ENCODE data around the gene SRC.

SRC gene

DNA sequence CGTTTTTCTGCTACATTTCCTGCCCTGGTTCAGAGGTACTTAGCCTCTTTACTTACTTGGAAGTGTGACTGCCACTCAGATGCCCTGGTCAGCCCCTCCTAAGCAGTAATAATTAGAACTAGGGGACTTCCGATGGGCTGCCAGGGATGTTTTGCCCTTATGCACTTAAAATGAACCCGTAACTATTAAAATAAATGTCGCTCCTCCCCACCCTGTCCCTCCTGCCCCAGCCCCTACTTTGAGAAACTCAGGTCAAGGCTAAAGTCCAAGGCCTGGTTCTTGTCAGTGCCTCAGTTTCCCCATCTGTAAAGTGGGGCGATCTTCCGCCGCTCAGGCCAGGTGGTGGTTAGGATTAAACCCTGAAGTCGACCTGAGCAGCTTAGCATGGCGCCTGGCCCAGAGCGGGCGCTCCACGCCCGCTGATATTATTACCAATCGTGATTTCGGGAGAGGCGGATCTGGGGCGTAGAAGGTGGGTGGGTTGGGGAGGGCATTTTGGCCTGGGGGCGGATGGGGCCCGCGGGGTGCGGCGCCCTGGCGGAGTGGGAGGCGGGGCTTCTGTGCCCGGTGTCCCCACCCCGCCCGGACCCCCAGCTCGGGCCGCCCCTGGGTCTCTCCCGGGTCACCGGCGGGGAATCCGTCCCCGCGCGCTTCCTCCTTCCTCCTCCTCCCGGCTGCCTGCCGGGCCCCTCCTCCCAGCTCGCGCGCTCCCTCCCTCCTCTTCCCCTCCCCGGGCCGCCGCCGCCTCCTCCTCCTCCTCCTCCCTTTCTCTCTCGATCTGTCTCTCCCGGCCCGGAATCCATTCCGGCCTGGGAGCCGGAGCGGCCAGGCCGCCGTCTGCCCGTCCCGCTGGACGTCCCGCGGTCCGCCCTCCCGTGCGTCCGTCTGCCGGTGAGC is at the start of gene SRC:
Gene SRC (plus strand): TSS at position 802 of the 897 bp plus-strand sequence. CDS start 38,014 bp downstream, outside the sequence.
- no peak for DNase-seq (ENCODE audit: low spot score)

GRCh38 chr20:37296371-37296770 is 49.6 kb upstream of the SRC start:
- DNase-seq (ENCODE audit: low spot score) = no peak

GRCh38 chr20:37297066-37297736 is 48.7 kb upstream of the SRC start:
- DNase-seq (ENCODE audit: low spot score) = no peak

GRCh38 chr20:37298190-37298939 is 47.6 kb upstream of the SRC start:
- DNase-seq (ENCODE audit: low spot score) = no peak

- no peak for DNase-seq (ENCODE audit: low spot score)
Observed at GRCh38 chr20:37299718-37300528, 46.0 kb upstream of the SRC start.

- no peak for DNase-seq (ENCODE audit: low spot score)
Observed at GRCh38 chr20:37301120-37301519, 44.8 kb upstream of the SRC start.

DNA sequence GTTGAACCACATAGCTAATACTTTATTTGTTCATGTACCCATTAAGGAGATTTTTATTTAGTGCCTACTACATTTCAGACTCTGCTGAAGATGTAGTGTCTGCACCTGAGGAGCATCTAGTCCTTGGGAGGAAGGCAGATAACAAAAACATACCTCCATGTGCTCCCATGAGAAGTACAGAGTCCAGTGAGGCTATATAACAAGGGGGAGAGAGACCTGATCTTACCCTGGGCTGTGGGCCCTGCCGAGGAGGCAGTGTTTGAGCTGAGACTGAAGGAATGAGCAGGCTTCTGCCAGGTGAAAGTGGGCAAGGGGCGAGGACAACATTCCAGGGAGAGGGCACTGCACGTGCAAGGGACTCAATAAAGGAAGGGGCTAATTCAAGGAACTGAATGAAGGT is 44.4 kb upstream of the SRC start:
- DNase-seq (ENCODE audit: low spot score) = no peak

GRCh38 chr20:37302981-37303380 is 43.0 kb upstream of the SRC start:
- DNase-seq (ENCODE audit: low spot score) = no peak

- DNase-seq (ENCODE audit: low spot score) = no peak
Observed at GRCh38 chr20:37303637-37304036, 42.3 kb upstream of the SRC start.

GRCh38 chr20:37305079-37305478 is 40.9 kb upstream of the SRC start:
- no peak for DNase-seq (ENCODE audit: low spot score)

DNA sequence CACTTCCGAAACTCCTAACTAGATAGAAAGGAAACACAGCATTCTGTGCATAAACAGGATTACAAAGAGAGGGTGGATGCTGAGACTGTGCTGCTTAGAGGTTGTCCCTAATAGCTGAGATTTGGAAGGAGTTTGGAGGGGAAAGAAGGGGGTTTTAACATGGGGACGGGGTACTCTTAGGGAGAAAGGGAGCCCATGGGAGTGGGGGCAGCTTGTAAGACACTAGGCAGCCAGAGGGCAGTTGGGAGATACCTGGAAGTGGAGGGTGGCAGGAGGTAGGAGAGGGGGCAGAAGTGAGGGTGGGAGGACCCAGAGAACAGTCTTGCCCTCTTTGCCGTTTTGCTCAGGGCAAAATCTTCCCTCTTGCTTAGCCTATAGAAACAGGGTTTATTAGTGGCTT is 40.1 kb upstream of the SRC start:
- DNase-seq (ENCODE audit: low spot score) = no peak

- no peak for DNase-seq (ENCODE audit: low spot score)
Observed at GRCh38 chr20:37308086-37309050, 37.6 kb upstream of the SRC start.

GRCh38 chr20:37309290-37309689 is 36.6 kb upstream of the SRC start:
- DNase-seq (ENCODE audit: low spot score) = no peak

DNA sequence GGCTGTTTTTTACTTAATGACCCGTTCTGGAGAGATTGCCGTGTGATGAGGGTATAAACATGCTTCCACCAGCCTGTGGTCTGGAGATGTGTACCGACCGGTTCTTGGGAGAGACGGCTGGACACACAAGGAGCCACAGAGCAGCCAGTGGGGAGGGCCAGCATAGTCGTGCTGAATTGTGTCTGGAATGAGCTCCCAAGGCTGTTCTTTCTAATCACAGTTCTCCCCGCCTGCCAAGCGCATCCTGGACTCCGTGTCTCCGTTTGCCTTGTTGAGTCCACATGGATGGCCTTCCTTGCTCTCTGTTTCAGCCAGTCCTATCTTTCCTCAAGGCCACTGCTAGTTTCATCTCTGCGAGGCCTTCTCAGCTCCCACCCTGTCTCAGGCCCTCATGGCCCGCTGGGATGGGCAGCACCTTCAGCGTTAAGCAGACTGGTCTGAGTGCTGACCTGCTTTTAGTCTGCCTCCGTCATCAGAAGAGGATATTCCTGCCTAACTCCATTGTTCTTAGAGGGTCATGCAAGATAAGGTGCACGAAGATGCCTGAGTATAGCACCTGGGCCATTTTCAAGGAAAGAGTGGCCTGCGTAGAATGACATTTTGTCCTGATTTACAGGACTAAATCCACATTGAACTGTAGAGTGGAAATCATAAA is 35.9 kb upstream of the SRC start:
- DNase-seq (ENCODE audit: low spot score) = no peak

DNA sequence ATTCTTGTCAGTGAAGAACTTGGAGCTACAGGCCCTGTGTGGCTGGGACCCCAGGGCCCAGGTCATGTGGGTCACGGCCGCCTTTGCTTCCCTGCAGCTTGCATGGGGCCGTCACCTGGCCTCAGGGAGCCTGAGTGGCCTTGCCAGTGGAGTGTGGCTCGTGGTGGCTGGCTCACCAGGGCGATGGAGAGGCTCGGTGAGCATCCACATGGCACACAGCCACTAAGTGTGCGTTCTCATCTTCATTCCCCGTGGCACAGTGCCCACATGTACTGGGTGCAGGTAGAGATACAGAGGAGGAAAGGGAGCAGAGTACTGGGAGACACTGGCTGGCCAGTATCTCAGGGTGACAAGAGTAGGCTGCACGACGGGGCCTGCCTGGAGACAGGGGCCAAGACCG is 35.0 kb upstream of the SRC start:
- DNase-seq (ENCODE audit: low spot score) = no peak

- no peak for DNase-seq (ENCODE audit: low spot score)
Observed at GRCh38 chr20:37311710-37312355, 34.1 kb upstream of the SRC start.

DNA sequence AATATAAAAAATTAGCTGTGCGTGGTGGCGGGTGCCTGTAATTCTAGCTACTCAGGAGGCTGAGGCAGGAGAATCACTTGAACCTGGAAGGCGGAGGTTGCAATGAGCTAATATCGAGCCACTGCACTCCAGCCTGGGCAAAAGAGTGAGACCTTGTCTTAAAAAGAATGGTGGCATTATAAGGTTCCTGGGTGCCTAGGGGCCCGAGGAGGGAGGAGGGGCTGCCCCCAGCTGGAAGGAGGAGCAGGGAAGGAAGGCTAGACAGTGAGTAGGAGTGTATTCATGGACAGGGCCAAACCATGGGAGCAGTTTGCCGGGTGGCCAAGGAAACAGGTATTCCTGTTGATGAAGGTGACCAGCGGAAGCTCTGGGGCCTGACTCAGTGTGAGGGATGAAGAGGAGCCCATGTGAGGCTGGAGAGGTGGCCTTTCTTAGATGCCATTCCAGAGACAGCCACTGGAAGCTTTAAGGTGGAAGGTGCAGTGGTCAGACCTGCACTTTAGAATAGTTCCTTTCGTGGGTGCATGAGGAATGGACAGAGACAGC is 32.3 kb upstream of the SRC start:
- DNase-seq (ENCODE audit: low spot score) = no peak

DNA sequence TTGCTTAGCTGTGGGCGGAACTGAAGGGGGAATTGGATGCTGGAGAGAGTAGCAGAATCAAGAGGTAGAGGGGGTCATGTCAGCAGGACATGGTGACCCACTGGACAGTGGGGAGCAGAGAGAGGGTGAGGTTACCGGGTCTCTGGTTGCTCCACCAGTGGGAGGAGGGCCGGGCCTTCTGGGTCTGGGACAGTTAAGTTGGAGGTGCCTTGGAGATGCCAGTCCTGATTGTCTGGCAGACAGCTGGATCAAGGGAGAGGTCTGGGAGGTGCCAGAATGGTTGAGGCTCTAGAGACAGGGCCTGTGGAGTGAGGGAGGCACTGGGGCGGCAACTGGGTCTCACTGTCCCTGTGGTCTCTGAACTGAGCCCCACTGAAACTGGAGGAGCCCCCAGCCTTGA is 31.8 kb upstream of the SRC start:
- DNase-seq (ENCODE audit: low spot score) = no peak

GRCh38 chr20:37314617-37315016 is 31.3 kb upstream of the SRC start:
- DNase-seq (ENCODE audit: low spot score) = no peak

Measured in kidney capillary endothelial cell (primary cell).